ENCODE measurements around the gene CD99L2.

Gene CD99L2

GRCh38 chrX:150941580-150941979 is 43.1 kb upstream of the CD99L2 start:
- H3F3A ChIP-seq (ENCODE audit: control insufficient read depth, insufficient read depth), result no peaks in the 10 kb centered on the region
- no peaks in the 10 kb centered on the region for H3K9me2 ChIP-seq (replicated peaks; ENCODE audit: control insufficient read depth, low read length)
- no peaks in the 10 kb centered on the region for H3K27me3 ChIP-seq (ENCODE audit: control insufficient read depth, low read length)
- H3K4me3 ChIP-seq (ENCODE audit: low read length), result no peak overlapping the region
- no peak overlapping the region for H3K27ac ChIP-seq (ENCODE audit: low read depth, low read length)
- H3K36me3 ChIP-seq (ENCODE audit: control insufficient read depth, low read length), result no peaks in the 10 kb centered on the region
- TF ChIP-seq CTCF (IDR thresholded peaks at IDR 0.05; ENCODE audit: low read depth, low read length, poor library complexity, severe bottlenecking) (no peak), EZH2phosphoT487 (IDR thresholded peaks at IDR 0.05; ENCODE audit: borderline replicate concordance, low read length) (no peak)
- H3K9me3 ChIP-seq (ENCODE audit: control insufficient read depth, insufficient read depth, low read length), result no peaks in the 10 kb centered on the region
- H3K4me2 ChIP-seq (ENCODE audit: low read length), result no peak overlapping the region
- no peaks in the 10 kb centered on the region for H4K20me1 ChIP-seq (ENCODE audit: control insufficient read depth, insufficient read depth, low read depth, low read length)
- H3K79me2 ChIP-seq (ENCODE audit: control insufficient read depth, low read length), result no peaks in the 10 kb centered on the region
- H3K4me1 ChIP-seq (ENCODE audit: control insufficient read depth, low read length), result no peaks in the 10 kb centered on the region

GRCh38 chrX:150940844-150941495 is 42.5 kb upstream of the CD99L2 start:
- H3K4me1 ChIP-seq (ENCODE audit: control insufficient read depth, low read length), result no peaks in the 10 kb centered on the region
- no peaks in the 10 kb centered on the region for H4K20me1 ChIP-seq (ENCODE audit: control insufficient read depth, insufficient read depth, low read depth, low read length)

GRCh38 chrX:150936556-150936955 is 38.1 kb upstream of the CD99L2 start:
- no peaks in the 10 kb centered on the region for H3F3A ChIP-seq (ENCODE audit: control insufficient read depth, insufficient read depth)
- H3K79me2 ChIP-seq (ENCODE audit: control insufficient read depth, low read length), result no peaks in the 10 kb centered on the region
- no peaks in the 10 kb centered on the region for H3K36me3 ChIP-seq (ENCODE audit: control insufficient read depth, low read length)
- H3K27ac ChIP-seq (ENCODE audit: low read depth, low read length), result no peak overlapping the region
- no peaks in the 10 kb centered on the region for H3K9me3 ChIP-seq (ENCODE audit: control insufficient read depth, insufficient read depth, low read length)
- TF ChIP-seq CTCF (IDR thresholded peaks at IDR 0.05; ENCODE audit: low read depth, low read length, poor library complexity, severe bottlenecking), result no peak
- TF ChIP-seq EZH2phosphoT487 (IDR thresholded peaks at IDR 0.05; ENCODE audit: borderline replicate concordance, low read length), result no peak
- no peak overlapping the region for H3K4me3 ChIP-seq (ENCODE audit: low read length)
- no peak overlapping the region for H3K4me2 ChIP-seq (ENCODE audit: low read length)
- no peaks in the 10 kb centered on the region for H3K27me3 ChIP-seq (ENCODE audit: control insufficient read depth, low read length)
- no peaks in the 10 kb centered on the region for H3K4me1 ChIP-seq (ENCODE audit: control insufficient read depth, low read length)
- no peaks in the 10 kb centered on the region for H4K20me1 ChIP-seq (ENCODE audit: control insufficient read depth, insufficient read depth, low read depth, low read length)
- no peaks in the 10 kb centered on the region for H3K9me2 ChIP-seq (replicated peaks; ENCODE audit: control insufficient read depth, low read length)

More at GRCh38 chrX:150940844-150941495, 42.5 kb upstream of the CD99L2 start:
- Histone ChIP-seq H3K4me3 (ENCODE audit: low read length) (no peak overlapping the region), H3K9me3 (ENCODE audit: control insufficient read depth, insufficient read depth, low read length) (no peaks in the 10 kb centered on the region), H3K27me3 (ENCODE audit: control insufficient read depth, low read length) (no peaks in the 10 kb centered on the region), H3K4me2 (ENCODE audit: low read length) (no peak overlapping the region), H3K79me2 (ENCODE audit: control insufficient read depth, low read length) (no peaks in the 10 kb centered on the region), H3K9me2 (replicated peaks; ENCODE audit: control insufficient read depth, low read length) (no peaks in the 10 kb centered on the region), H3F3A (ENCODE audit: control insufficient read depth, insufficient read depth) (no peaks in the 10 kb centered on the region), H3K27ac (ENCODE audit: low read depth, low read length) (no peak overlapping the region), H3K36me3 (ENCODE audit: control insufficient read depth, low read length) (no peaks in the 10 kb centered on the region)
- TF ChIP-seq CTCF (IDR thresholded peaks at IDR 0.05; ENCODE audit: low read depth, low read length, poor library complexity, severe bottlenecking), result no peak
- no peak for TF ChIP-seq EZH2phosphoT487 (IDR thresholded peaks at IDR 0.05; ENCODE audit: borderline replicate concordance, low read length)
